HG03175 (cell line): ENCODE data around the gene ZBTB45.

Source experiments
- ATAC-seq: cut with Tn5 transposase; IDR thresholded peaks from one replicate; pipeline ENCODE4 v1.9.1; 2021; ENCODE audit warnings: mild to moderate bottlenecking, moderate library complexity; ENCODE audit not compliant: unreplicated experiment

Gene ZBTB45

GRCh38 chr19:58555369-58555885 is 35.8 kb upstream of the ZBTB45 start:
- no peak for ATAC-seq

DNA sequence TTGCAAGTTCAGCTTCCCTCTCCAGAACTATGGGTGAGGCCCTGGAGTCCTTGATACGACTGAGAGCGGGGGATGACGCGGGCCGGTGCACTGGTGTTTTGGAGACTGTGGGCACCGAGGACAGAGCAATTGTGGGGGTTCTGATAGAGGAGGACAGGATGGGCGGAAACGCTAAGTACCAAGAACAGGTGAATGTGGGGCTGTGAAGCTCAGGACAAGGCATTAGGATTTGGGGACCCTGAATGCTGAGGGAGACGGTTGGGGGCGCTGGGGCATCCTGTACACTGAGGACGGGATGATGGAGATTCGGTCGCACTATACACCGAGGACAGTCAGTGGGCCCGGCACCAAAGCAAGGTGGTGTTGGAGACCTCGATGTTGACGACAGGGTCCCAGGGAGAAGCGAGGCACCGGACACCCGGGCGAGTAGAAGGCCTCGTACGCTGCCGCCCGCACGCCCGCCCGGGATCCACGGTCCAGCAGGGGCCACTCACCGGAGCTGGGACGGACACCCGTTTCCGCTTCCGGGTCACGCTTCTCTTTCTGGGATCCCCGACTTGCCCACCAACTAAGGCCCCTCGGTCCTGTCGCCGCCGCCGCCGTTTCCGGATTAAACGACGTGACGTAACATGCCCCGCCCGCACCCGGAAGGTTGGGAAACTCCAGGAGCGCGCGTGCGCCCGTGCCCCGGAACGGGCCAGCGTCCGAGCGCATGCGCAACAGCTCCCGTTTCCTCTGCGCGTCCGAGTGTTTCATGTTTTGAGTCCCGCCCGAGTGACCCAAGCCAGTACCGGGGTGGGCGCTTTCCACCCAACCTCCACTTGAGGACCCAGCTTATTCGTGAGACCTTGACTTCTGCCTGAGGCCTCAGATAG is 35.1 kb upstream of the ZBTB45 start, which contains the start of gene CHMP2A:
TSS of gene CHMP2A (minus strand) at position 612 of the 875 bp plus-strand sequence. CDS start 893 bp downstream, outside the sequence.
- peak; percentile 34 for ATAC-seq

DNA sequence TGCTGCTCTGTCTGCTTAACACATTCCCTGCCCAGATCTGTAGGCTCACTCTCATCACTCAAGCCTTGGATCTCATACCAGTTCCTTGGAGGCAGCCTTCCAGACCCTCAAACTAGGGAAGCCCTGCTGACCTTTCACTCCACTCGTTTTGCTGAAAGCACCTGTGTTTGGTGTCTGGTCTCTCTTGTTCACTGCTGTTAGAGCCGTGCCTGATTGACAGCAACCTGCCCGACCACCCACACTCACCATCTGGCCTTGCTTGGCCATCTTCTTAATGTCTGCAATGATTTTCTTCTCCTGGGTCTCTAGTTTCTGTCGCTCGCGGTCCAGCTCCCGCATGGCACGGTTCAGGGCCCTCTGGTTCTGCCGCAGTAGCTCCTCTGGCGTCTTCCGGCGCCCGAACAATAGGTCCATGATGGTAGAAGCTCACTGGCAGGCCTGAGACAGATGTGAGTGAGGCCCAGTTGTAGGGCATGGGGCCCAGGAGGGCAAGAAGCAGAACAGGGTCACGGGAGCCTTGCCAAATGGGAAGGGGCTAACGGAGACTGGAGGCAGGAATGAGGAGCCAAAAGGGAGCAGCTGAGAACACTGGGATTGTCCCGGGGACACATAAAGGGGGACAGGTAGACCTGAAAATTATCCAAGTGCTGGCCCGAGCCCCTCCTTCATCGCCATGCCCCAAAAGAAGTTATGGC is 34.3 kb upstream of the ZBTB45 start:
- no peak for ATAC-seq

DNA sequence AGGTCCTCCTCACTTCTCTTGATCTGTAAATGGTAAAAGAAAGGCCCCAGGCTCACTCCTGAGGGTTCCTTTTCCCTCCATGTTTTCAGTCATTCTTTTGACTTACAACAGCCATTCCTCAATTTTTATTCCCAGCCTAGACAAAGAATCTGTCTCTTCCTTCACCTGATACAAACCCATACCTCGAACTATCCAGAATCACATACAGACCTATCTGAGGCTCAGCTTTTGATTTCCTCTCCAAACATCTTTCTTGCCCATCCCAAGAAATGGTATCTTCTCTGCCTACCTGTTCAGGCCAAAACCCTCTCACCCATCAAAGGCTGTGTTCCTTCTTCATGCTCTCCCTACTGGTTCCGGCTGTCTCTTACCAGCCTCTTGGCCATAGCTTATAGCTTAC is 33.0 kb upstream of the ZBTB45 start:
- no peak for ATAC-seq

DNA sequence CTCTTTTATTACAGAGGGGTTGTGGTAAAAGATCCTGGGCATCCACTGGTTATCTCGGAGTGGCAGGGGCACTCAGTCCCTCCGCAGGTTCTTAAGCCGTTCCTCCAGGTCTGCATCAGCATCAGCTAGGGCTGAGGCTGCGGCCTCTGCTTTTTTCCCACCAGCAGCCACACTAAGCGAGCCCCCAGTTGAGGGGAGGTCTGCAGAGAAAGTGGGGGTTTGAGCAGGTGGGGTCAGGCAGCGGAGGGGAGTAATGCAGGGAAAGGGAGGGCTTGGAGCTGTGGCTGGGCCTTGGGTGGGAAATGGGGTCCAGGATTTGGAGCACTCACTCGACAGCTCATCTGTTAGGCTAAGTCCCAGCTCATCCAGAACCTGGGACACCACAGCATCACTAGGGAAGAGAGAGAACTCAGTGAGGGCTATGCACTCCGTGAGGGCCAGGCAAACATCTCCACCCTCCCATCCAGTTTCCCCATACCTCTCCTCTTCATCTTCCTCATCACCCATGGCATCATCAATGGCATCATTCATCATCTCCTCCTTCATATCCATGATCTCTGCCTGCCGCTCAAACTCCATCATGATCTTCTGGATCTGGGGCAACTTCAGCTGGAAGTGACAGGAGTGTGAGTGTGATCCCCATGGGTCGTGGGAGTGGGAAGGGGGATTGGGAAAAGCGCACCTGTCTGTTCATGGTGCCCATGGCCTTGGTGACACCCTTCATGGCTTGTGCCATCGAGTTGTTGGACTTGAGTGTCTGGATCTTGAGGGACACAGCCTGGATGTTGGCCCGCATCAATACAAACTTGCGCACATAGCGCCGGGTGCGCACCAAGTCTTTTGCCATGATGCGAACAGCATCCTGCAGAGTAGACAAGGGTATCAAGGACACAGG is 32.2 kb upstream of the ZBTB45 start:
- ATAC-seq = no peak

DNA sequence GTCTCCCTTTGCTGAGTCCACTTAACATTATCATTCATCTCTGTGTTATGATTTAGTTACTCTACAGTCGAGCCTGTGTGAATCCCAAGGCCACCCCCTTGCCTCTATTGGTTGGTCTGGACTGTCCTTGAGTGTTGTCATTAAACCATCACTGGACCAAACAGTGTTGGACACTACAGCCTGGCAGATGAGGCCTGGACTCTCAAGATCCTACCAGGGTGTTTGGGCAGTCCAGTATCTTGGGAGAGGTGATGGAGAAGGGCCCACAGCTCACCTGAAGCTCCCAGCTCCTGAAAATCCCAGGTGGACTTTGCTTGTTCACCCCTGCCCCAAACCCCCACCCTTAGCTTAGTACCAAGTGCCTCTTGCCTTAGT is 31.5 kb upstream of the ZBTB45 start:
- no peak for ATAC-seq

DNA sequence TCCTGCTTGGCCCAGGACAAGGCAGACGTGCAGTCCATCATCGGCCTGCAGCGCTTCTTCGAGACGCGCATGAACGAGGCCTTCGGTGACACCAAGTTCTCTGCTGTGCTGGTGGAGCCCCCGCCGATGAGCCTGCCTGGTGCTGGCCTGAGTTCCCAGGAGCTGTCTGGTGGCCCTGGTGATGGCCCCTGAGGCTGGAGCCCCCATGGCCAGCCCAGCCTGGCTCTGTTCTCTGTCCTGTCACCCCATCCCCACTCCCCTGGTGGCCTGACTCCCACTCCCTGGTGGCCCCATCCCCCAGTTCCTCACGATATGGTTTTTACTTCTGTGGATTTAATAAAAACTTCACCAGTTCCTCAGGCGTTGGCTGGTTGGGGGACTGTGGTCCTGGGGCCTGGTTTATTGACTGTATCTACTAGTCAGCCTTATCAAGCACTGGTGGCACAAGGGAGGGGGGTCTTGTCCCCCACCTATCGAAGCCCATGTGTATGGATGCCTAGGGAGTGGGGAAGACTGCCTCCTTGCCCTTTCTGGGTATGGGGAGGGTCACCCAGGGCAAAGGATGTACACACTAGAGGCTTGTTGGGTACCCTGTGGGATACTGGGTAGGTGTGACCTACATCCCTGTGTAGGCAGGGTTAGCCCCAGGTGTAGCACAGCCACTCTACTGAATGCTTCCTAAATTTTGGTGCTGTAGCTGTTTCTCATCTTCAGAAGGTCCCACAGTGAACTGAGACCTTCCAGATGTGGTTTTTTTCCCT is 30.9 kb upstream of the ZBTB45 start:
- no peak for ATAC-seq

DNA sequence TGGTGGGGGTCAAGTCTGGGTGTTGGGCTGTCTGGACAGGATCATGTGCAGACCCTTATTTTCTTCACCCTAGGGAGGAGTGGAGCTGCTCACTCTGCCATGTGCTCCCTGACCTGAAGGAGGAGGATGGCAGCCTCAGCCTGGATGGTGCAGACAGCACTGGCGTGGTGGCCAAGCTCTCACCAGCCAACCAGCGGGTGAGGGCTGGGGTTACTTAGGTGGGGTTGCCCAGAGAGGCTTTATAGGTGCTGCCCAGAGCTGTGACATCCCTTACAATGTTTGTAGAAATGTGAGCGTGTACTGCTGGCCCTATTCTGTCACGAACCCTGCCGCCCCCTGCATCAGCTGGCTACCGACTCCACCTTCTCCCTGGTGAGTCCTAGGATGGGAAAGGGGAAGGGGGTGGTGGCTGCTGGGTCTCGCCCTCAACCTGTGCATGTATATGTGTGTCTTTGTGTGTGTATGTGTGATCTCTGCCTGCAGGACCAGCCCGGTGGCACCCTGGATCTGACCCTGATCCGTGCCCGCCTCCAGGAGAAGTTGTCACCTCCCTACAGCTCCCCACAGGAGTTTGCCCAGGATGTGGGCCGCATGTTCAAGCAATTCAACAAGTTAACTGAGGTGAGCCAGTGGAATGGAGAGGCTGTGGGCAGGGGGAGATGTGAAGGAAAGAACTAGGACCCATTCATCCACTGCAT is 30.2 kb upstream of the ZBTB45 start:
- no peak for ATAC-seq

- ATAC-seq = no peak
These were observed 29.5 kb upstream of the ZBTB45 start for GRCh38 chr19:58548859-58549663.

- ATAC-seq = no peak
These were observed 28.0 kb upstream of the ZBTB45 start for GRCh38 chr19:58547323-58548312.

GRCh38 chr19:58546019-58546530 is 26.5 kb upstream of the ZBTB45 start:
- ATAC-seq = no peak

- no peak for ATAC-seq
These were observed 25.8 kb upstream of the ZBTB45 start for GRCh38 chr19:58545286-58546018.

DNA sequence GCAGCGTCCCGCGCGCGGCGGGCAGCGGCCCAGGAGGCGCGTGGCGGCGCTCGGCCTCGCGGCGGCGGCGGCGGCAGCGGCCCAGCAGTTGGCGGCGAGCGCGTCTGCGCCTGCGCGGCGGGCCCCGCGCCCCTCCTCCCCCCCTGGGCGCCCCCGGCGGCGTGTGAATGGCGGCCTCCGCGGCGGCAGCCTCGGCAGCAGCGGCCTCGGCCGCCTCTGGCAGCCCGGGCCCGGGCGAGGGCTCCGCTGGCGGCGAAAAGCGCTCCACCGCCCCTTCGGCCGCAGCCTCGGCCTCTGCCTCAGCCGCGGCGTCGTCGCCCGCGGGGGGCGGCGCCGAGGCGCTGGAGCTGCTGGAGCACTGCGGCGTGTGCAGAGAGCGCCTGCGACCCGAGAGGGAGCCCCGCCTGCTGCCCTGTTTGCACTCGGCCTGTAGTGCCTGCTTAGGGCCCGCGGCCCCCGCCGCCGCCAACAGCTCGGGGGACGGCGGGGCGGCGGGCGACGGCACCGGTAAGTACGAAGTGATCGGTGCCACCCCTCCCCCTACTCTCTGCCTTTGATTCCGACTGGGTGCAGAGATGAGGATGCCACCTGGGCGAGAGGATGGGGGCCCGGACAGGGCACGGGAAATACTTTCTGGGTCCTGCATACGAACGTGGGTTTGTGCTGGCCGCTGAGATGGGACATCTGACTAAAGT is 25.1 kb upstream of the ZBTB45 start:
- peak; percentile 48 for ATAC-seq

DNA sequence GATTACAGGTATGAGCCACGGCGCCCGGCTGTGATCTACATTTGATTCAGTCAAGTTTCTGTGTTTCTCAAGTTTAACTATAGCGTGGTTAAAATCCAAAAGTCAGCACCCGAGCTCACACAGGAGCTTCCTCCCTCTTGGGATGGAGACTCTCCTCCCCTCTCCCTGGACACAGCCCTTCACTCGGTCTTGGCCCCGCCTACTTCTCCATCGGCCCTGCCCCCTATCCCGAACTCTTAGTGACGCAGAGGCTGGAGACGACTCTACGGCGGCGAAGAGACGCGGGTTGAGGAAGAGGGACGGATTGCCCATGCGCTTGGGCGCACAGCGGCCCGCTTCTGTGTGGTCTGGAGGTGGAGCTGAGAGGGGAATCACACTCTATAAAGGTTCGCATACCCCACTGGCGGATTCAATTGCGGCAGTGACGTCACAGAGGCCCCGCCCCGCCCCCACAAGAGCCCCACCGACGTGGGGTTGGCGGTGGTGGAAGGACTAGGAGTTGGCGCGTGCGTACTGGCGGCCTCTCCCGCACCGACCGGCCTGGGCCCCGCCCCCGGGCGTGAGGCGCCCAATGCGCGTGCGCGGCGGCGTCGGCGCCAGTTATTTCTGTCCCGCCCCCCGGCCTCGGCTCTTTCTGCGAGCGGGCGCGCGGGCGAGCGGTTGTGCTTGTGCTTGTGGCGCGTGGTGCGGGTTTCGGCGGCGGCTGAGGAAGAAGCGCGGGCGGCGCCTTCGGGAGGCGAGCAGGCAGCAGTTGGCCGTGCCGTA is 24.4 kb upstream of the ZBTB45 start, which contains the start of gene TRIM28:
TSS of gene TRIM28 (plus strand) at position 239 of the 765 bp plus-strand sequence. CDS start 694 bp downstream, outside the sequence.
- peak; percentile 86 for ATAC-seq
